HG03045 (cell line): ENCODE measurements around the gene MYO3B.

Source experiments
- ATAC-seq: cut with Tn5 transposase; IDR thresholded peaks from one replicate; pipeline ENCODE4 v1.9.1; 2021; ENCODE audit warnings: mild to moderate bottlenecking, moderate library complexity; ENCODE audit not compliant: unreplicated experiment

Gene MYO3B, protein sequence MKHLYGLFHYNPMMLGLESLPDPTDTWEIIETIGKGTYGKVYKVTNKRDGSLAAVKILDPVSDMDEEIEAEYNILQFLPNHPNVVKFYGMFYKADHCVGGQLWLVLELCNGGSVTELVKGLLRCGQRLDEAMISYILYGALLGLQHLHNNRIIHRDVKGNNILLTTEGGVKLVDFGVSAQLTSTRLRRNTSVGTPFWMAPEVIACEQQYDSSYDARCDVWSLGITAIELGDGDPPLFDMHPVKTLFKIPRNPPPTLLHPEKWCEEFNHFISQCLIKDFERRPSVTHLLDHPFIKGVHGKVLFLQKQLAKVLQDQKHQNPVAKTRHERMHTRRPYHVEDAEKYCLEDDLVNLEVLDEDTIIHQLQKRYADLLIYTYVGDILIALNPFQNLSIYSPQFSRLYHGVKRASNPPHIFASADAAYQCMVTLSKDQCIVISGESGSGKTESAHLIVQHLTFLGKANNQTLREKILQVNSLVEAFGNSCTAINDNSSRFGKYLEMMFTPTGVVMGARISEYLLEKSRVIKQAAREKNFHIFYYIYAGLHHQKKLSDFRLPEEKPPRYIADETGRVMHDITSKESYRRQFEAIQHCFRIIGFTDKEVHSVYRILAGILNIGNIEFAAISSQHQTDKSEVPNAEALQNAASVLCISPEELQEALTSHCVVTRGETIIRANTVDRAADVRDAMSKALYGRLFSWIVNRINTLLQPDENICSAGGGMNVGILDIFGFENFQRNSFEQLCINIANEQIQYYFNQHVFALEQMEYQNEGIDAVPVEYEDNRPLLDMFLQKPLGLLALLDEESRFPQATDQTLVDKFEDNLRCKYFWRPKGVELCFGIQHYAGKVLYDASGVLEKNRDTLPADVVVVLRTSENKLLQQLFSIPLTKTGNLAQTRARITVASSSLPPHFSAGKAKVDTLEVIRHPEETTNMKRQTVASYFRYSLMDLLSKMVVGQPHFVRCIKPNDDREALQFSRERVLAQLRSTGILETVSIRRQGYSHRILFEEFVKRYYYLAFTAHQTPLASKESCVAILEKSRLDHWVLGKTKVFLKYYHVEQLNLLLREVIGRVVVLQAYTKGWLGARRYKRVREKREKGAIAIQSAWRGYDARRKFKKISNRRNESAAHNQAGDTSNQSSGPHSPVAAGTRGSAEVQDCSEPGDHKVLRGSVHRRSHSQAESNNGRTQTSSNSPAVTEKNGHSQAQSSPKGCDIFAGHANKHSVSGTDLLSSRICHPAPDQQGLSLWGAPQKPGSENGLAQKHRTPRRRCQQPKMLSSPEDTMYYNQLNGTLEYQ (N-terminal part only)

DNA sequence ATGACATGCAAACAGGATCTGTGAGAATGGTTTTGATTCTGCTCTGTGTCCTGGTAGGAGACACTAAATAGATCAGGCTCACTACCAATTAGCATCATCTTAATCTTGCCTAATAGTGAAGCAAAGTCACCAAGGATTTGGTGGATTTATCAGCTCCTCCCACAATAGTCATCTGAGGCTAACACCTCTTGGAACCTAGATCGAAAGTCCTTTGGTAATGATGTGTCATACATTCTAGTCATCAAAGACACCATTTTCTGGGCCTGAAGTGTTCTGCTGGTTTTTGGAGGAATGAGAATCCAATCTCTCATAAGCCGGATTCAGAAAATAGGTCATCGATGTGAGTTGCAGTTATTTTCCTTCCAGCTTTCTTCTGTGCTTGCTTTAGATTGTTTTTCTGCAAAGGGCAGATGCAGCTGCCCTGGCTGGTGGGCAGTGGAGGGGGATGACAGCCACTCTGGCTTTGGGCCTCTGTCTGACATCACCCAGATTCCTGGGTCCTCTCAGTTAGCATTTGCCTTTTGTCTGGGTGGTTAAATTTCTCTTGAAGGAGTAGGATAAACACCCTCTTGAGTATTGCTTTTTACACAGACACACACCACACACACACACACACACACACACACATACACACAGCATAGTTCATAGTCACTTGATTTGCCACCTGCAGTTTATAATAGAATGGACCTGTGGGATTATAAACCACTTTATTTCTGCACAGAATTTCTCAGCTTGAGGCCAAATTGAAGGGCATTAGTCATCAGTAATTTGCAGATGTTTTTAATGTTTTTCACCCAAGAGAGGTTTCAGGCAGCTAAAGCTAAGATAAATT, at the start of gene MYO3B:
Gene MYO3B, plus strand, starts transcription at position 198 of the 832 bp plus-strand sequence. Its CDS starts 141 bp downstream, at position 339.
- ATAC-seq, result no peak

DNA sequence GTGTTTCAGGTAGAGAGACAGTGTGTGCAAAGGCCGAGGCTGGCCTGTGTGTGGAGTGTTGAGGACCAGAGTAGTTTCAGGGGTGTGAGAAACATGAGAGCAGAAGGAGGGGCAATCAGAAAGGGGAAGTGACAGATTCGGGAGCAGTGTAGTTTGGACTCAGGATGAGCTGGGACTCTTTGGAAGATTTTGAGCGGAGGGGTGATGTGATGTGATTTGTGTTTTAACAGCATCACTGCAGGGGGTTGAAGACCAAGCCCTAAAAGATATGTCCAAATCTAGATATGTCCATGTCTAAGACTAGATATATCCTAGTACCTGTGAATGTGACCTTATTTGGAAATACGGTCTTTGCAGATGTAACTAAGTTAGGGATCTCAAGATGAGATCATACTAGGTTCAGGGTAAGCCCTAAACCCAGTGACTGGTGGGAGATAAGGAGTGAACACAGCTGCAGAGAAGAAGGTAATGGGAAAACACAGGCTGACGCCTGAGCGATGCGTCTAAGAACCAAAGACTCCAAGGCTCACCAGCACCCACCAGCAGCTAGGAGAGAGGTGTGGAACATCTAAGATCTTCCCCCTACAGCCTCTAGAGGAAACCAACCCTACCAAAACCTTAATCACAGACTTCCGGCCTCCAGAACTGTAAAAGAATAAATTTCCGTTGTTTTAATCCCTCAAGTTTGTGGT, 38.5 kb upstream of the MYO3B start:
- ATAC-seq, result no peak

DNA sequence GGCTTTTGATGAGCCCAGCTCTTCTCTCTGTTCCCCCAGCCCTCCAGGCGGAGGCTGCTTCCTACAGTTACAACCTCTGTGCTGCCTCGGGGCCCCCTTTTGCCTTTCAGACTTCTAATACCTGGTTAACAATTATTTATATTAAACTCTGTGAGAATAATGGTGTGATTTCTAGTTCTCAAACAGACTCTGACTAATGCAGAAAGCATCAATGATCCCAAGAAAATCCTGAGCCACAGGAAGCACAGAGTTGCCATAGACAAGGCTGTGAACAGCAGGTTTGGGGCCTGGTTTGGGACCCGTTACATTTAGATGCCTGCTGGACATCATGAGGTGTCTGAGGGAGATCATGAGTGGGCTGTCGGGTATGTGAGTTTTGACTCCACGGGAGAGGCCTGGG, 37.4 kb upstream of the MYO3B start:
- ATAC-seq, result no peak

DNA sequence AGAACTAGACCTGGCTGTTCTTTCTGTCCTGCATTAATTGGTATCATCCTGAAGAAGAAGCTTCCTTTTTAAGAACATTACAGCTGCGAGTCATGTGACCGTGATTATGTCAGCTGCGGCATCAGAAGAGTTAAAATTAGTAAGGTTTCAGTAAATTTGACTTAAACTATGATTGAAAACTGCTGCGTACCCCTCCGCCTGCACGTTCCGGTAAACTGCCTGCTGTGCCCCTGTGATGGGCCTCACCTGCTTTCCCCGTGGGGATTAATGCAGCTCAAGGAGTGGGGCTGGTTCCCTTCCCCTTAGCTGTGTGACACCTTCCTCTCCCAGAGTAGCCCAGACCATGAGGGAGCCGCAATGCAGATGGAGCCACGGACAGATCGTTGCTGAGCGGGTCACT, 36.1 kb upstream of the MYO3B start:
- ATAC-seq, result no peak

DNA sequence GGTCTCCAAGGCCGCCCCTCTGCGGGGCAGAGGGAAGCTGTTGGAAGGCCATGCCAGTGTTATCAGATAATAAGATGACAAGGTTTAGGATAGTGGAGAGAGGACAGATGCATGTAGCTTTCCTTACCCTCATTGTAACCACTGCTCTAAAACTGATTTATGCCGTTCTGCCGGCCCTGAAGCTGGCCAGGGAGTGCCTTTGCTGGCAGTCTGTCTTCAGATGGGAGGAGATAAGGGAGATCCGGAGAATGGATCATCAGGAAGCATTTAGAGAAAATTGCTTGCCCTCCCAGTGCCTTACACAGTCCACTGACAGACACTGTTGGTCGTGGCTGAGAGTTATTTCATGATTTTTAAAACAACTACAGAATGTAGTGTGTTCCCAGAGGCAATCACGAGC, 35.4 kb upstream of the MYO3B start:
- no peak for ATAC-seq

DNA sequence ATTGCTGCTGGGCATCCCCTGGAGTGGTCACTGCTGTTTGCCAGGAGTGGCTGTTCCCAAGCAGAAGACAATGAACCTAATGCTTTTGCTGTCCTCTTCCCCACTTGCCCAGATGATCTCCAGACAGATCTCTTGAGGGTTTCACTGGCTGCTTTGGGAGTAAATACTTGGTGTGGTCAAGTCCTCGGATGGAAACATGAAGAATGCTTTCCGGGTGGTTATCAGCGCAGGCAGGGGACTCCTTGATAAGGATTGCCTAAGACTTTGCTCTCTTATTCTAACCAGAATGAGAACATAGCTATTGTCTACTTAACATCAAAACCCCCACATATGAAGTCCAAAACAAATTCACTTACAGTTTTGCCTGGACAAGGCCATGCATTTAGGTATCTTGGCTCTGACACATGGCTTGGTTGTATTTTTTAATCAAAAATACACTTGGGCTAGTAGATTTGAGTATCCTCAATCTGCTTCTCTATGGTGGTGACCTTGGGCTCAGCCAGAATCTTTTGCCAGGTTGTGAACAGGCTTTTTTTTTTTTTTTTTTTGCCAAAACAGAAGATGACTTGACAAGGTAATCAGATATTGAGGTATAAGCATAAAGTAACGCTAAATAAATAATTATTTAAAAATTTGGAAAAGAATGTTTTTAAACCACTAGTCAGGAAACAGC, 34.8 kb upstream of the MYO3B start:
- no peak for ATAC-seq

DNA sequence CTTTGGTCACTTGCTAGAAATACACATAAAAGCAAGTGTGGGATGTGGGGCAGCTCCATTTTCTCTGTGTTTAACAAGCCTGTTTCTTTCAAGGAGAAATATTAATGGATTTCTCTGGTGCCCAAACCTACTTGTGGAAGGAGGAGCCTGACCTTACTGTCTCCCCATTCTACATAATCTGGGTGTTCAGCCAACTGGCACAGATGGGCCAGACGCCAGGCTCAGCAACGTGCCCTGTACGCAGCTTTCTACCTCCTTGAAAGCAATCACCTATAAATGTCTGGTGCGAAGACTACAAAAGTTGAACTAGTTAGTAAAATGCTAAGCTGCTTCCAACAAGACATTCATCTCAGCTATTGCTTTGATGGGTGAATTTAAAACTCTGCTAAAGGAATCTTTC, 33.2 kb upstream of the MYO3B start:
- no peak for ATAC-seq

DNA sequence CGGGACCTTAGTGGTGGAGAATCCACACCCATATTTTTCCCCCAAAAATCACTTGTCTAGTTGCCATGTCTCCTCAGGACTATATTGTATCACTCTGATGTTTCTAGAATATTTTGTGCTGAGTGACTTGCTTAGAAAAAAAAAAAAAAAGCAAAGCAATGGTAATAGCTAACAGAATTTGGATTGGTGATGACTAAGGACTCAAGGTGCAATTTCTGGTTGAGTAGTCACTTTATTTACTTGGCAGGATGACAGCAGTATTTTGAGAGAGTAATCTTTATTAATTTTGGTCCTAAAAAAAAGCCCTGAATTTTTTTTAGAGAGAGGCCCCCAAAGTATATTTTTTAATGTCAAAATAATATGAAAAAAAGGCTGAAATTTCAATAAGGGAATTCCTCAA, 32.8 kb upstream of the MYO3B start:
- ATAC-seq, result no peak

DNA sequence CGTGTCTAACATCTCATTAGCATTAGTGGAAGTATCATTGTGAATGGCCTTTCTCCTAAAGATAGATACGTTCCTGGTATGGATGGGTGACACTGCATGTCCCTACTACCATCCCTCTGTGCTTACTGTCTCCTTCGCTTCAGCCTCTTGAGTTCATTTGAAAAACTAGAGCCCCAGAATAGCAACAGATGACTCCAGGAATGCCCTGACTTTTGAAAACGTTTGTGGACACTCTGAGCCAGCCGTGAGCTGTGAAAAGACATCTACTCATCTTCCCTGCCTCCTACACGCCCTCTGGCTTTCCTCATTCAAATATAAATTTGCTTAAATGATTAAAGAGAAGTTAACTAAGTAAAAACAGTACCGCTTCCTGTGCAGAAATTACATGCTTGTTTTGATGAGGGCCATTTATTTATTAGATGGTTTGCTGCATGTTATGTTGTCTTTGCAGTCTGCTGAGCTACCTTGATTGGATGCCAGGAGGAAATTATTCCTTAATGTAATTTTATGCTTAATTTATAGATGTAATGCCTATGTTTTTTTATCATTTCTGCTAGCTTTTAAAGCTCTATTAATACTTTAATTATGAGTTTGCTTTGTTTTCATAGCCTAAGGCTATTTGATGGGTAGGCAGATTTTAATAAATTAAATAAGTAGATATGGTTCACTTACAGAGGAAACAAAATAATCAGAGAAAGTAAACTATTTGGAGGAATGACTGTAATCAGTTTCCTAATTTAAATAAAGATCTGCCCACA, 32.1 kb upstream of the MYO3B start:
- no peak for ATAC-seq

DNA sequence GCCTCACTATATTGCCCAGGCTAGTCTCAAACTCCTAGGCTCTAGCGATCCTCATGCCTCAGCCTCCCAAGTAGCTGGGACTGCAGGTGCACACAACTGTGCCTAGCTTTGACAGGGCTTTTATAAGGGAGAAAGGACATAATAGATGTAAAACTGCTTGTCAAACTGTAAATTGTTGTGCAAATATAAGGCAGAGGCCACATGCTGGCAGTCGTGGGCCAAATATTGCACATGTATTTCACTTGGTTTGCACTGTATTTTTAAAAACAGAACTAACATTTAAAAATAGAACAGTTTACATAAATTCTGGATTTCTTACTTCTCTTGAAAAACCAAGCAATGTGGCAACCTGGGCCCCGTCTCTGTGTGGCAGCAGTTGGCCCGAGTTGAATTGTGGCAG, 31.2 kb upstream of the MYO3B start:
- ATAC-seq, result no peak

DNA sequence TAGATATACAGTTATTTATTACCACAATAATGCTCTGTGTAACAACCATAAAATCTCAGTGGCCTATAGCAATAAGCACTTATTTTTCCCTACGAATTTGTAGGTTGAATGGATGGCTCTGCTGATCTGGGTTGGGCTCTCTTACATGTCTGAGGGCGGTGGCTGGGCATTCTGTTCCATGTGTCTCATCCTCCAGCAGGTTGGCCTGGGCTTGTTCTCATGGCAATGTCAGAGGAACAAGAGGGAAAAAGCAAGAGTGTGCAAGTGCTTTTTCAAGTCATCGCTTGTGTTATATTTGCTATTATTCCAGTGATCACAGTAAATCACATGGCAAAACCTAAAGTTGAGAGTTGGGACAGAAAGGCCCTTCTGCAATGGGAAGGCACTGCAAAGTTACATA, 30.4 kb upstream of the MYO3B start:
- ATAC-seq, result no peak

DNA sequence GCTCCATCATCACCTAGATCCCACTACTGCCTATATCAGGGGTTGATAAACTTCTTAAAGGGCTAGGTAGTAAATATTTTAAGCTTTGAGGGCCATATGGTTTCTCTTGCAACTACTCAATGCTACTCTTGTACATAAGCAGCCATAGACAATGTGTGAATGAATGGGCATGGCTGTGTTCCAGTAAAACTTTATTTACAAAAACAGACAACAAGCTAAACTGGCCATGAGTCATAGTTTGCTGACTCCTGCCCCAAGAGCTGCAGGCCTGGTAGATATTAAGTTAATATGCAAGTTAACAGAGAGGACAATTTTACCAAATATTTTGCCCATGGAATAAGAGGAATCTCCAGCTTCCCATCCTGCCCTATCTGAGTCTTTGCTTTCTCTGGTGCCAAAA, 29.8 kb upstream of the MYO3B start:
- no peak for ATAC-seq

DNA sequence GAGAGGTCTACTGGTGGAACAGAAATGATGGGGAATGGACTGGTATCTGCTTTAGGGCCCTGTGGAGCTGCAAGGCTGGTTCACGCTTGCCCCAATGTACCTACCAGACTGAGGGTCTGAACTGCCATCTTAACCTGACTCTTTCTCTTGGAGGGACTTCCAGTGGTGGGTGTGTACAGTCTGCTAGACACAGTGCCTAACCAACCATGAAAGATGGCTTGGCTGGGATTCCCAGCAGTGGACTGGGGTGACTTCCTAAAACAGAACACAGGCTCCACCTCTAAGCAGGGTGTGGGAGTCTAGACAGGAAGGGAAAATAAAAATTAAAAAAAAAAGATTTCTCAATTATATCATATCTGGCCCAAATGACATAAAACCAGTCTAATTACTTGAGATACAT, 25.5 kb upstream of the MYO3B start:
- no peak for ATAC-seq

DNA sequence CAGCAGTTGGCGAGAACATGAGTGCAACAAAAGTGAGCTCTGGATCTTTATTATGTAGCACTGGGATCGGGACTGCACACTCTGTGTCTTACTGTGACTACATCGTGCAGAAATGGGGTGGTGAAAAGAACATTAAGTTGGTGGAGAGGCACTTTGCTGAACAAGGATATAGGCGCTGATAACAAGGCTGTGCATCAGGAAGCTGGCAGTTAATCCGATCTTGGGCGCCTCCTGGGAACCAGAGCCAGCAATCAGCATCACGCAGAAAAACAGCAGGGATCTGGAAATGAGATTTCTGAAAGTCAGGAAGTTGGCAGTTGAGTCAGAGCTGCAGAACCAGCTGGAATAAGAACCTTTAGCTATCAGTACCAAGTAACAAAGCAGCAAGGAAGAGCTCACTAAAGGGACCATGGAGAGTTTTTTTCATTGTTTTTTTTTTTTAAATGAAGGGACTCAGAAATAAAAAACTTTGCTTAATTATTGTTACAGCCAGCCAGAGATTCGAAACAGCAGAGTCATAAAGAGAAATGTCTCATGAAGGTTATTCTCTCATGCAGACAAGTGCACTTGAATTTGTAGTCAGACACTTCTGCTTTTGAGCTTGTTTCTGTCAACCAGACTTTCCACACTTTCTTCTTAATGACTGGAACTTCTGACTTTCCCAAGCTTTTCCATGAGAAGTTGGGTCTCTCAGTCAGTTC, 22.8 kb upstream of the MYO3B start:
- ATAC-seq, result no peak

DNA sequence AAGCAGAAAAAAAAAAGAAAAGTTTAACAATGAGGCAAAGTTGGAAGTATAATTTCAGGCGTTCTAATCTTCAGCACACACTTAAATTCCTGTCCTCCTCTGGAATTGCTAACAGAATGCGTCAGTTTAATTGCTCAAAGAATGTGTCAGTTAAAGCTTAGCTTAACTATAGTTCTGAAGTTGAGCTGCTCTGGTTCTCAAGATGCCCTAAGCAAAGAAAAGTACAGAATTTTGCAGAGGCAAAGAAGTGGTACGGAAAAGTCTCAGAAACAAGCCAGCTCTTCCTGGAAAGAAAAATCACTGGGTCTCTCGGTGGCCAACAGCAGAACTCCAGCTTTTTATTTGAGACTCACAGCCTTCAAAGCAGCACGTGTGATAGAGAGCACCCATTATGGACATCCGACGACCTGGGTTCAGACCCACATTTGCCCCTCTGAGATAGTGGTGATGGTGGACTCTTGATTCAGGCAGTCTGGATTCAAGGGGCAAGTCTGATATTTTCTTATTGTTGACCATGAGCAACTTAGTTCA, 22.2 kb upstream of the MYO3B start:
- no peak for ATAC-seq

DNA sequence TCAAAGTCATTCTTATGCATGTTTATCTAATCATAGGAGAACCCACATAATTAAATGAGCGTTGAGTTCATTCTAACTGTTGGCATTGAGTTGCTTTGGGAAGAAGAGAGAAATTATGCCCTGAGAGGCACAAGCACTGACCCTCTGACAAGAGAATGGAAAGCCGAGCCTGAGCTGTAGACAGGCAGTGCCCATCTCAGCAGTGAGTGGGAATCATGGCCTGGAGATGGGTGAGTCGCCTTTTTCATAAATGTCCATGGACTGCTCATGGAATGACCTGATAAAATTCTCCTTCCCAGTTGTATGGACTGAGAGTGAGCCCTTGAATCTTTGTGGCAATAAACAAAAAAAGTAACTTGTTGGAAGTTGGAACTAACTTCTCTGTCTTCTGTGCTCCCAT, 21.4 kb upstream of the MYO3B start:
- ATAC-seq, result no peak

DNA sequence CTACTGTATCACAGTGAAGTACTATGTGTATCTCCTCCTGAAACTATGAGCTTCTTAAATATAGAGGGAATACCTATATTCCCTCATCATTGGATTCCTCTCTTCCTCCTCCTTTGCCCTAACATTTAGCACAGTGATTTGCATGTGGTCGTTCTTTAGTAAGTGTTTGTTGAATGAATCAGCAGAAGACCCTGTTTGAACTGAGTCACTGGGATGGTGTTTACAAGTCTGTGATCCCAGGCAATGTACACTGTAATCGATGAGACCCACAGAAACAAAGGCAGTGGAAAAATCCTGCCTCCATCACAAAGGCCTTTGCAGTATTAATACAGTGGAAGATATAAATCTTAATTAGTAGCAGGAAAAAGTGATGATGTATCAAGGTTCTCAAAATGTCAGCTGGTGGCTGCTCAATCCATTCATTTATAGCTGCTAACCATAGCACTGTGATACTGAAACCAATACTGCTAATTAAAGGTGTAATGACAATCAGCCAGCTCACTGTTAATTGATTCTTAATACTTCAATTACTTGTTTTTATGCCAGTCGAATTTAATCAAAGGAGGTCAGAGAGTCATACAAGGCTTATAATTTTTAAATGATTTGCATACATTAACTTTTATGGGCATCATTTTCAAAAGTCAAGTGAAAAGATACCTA, 20.8 kb upstream of the MYO3B start:
- ATAC-seq, result peak; percentile 33
